ENCODE data around the gene TMEM242. TPM values are rescaled to one million over a fixed set of nuclear protein-coding genes. Genes with fewer than 3 reads are reported as not detected.

Gene TMEM242
- polyA plus RNA-seq, 4 donors, result 11.8 to 15.1 (median 14.3) TPM

DNA sequence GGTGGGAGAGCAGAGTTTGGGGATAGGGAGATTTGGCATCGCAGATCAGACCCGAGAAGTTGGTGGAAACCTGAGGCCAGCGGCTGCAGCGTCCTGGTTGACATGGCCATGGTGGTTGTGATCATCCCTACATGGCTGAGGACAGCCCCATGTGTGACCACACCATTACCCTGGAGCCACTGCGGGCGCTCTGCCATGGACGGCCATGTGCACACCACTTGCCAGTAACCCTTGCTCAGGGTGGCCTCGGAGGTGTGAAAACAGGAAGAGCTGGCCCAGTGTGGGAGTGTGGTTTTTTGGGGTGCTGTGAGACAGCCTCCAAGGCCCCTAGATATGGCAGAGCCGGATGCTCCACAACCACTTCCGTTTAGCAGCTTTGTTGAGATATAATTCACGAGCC lies 64.4 kb downstream of the TMEM242 start:
- DNase-seq (ENCODE audit: low read depth in 4 of 4, low spot score in 2 of 4), result no peak

DNA sequence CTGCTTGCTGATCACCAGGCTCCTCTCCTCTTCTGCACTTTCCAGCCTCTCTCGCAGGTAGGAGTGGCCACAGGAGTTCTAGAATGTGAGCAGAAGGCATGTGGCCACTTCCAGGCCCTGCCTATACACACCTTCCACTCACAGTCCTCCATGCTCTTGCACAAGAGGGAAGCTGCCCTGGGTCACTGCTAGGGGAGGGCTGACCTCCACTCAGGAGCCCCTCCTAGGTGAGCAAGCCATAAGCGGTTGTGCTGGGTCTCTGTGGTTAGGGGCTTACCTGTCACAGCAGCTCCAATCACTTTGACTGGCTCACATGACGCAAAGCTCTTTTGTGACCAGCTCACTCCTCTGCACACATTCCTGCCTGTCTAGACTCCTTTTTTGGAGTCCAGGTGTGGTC lies 68.2 kb downstream of the TMEM242 start:
- no peak for DNase-seq (ENCODE audit: low read depth in 4 of 4, low spot score in 2 of 4)

DNA sequence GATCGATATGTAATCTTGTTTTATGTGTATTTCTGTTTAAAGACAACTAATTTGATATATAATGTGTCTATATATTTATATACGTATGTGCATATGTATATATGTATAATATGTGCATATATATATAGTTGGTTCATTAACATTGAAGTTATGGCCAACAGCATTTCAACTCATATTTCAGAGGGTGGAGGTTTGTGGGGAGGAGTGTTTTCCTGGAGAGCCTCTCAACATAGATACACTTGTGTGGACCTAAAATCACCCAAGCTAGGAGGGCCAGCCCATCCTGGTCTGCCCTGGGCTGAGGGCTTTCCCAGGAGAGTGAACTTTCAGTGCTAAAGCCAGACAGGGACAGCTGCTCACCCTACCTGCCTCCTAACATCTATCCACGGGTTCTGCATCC lies 68.8 kb downstream of the TMEM242 start:
- DNase-seq (ENCODE audit: low read depth in 4 of 4, low spot score in 2 of 4), result no peak

DNA sequence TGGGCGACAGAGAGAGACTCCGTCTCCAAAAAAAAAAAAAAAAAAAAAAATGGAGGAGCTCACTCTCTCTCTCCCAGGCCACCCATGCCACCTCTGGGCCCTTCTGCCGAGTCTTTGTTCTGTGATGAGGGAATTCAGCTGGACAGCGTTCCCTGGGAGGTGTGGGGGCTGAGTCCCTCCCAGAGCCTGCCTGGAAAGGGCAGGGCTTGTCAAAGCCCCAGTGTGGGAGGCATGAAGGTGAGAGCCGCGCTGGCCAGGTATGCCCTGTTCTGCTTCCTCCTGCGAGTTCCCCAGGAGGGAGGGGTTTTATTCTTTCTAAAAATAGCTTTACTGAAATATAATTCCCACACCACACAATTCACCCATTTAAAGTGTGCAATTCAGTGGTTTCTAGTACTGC lies 69.6 kb downstream of the TMEM242 start:
- DNase-seq (ENCODE audit: low read depth in 4 of 4, low spot score in 2 of 4), result no peak

DNA sequence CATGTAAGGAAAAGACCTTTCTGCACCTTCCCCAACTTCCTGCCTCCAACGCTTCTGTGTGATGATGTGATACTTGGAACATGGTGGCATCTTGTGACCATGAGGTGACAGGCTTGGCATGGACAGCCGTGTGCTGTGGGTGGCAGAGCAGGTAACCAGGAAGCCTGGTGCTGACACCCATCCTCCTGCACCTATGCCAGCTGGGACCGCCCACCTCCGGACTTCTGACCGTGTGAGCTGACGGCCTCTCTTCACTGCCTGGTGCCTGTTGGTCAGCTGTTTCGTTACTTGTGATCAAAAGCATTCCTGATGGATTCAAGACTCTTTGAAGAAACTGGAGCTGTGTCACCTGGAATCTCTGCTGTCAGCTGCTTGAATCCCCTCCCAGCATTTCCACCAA lies 70.3 kb downstream of the TMEM242 start:
- no peak for DNase-seq (ENCODE audit: low read depth in 4 of 4, low spot score in 2 of 4)

DNA sequence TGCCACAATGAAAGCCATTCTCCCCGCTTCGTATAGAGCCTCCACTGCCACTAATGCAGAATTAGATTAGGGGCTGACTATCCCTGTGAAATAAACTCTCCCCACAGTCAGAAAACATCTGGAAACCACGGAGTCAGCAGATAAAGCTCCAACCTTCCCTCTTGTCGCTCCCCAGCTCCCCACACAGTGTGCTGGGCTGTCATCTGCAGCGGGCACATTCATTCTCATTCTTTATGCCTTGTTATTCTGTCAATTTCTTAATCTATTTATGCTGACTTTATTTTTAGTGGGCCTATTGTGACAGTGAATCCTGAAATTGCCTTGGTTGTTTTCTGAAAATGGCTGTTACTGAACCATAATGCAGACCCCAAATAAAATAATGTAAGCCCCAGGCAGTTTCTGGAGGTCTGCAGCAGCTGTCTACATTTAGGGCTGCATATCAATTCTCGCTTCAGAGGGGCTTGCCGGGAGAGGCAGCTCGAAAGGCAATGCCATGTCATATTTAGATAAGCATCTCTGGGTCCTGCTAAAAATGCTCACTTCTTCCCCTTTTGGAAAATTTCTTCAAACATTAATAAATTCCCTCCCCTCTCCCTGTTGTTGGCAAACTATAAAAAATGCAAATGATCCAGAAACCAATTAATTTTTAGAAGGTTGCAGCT lies 71.6 kb downstream of the TMEM242 start:
- DNase-seq (ENCODE audit: low read depth in 4 of 4, low spot score in 2 of 4), result no peak

DNA sequence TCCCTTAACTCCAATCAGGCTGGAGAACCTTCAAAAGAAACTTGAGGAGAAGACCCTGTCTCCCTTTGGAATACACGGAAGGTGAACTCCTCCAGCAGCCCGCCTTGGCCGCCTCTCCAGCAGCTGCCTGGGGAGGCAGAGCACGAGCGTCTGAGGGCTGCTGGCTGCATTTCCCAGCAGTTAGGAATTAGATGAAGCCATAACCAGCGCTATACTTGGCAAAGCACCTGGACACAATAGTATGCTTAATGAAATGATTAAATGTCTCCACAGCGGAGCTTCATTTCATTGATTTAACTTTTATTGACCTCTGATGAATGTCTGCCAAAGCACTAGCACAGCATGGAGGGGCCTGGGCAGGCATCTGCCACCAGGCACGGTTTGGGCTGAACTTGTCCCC lies 73.5 kb downstream of the TMEM242 start:
- DNase-seq (ENCODE audit: low read depth in 4 of 4, low spot score in 2 of 4), result no peak

DNA sequence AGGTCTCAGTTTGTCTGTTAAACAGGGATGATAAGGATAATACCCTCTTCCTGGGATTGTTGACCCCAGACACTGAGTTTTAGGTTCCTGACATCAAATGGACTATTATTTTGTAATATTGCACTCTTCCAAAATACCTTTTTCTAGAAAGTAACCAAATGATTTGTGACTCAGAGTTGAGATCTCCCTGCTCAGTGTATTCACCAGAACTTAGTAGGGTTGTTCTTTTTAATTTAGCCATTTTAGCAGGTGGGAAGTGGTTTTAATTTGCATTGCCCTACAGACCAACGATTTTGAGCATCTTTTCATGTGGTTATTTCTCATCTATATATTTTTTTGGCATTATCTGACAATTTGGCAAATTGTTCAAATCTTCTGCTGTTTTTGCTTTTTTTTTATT lies 75.1 kb downstream of the TMEM242 start:
- DNase-seq (ENCODE audit: low read depth in 4 of 4, low spot score in 2 of 4), result no peak

DNA sequence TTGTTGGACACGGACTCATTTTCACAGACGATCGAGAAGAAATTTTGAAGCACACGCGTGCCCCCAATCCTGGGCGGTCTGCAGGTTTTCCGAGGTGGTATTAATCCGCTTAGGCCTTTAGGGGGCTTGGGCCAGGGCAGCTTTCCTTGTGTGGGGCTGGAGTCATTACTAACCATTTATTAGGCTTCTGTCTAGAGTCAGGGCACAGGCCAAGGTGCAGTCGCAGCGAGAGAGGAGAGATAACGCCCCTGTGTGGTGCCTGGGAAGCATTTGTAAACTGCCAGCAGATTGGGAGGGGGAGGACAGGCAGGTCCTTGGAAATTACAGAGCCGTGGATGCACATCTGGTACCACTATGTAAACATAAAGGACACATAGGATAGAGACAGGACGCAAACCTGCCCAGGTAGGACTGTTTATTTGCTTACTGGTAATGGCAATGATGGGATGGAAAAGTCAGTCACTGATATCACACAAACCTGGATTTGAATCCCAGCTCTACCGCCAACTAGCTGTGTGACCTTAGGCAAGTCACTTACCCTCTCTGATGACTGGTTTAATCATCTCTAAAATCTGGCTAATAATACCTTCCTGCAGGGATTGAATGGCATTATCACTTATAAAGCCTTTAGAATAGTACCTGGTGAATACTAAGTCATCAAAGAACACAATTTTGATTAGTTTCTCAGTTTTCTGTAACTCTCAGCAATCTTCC lies 76.4 kb downstream of the TMEM242 start:
- DNase-seq (ENCODE audit: low read depth in 4 of 4, low spot score in 2 of 4), result no peak

DNA sequence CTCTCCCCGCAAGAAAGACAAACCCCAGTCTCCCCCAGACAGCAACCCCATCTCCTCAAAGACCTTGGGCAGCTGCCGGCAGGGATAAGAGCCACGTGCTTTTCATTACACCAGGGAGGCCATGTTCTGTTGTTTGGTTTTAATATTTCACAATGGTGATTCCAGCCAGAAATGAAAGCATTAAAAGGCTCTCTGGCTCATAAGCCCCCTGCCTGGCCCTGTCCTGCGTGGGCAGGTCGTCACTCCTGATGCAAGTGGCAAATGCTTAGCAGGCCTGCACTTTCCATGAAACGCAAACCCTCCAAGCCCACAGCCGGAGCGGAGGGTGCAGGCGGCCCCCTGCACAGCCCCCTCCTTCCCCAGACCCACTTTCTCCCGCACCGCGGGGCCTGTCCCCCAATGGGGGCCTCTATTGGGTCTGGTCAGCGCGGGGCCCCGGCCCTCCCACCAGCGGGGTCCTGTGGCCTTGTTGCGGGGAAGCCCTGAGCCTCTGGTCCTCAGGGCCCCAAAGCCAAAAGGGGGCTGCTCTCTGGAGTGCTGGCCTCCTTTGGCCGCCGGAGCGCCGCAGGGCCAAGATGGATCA lies 77.2 kb downstream of the TMEM242 start:
- no peak for DNase-seq (ENCODE audit: low read depth in 4 of 4, low spot score in 2 of 4)

DNA sequence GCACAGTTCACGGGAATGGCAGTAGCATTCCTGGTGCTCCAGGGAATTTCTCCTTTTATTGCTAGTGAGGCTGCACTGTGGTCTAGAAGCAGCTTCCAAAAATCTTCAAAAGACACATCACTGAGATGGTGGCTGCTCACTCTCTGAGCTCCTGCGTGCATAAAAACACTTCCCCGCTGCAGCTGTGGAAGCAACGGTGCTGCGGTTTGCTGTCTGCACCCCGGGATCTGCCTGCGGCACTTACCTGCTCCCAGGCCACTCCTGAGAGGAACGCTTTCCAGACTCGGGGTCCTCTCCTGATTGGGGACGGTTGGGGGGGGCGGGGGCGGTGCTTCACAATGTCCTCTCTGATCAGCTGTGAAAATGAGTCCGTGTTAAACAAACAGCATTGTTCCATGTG lies 77.9 kb downstream of the TMEM242 start:
- DNase-seq (ENCODE audit: low read depth in 4 of 4, low spot score in 2 of 4), result no peak

DNA sequence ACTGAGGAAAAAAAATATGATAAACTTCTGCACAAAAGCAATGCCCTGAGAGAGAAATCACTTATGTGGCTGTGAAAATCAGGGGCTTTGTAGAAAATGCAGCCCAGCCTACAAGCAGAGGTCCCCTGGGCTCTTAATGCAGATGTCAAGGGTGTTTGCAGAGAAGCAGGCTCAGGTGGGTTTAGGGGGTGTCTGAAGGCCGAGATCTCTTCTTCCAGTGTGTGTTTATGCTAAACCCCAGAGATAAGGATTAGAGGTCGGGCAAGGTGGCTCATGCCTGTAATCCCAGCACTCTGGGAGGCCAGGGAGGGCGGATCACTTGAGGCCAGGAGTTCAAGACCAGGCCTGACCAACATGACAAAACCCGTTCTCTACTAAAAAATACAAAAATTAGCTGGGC lies 78.5 kb downstream of the TMEM242 start:
- DNase-seq (ENCODE audit: low read depth in 4 of 4, low spot score in 2 of 4), result no peak

DNA sequence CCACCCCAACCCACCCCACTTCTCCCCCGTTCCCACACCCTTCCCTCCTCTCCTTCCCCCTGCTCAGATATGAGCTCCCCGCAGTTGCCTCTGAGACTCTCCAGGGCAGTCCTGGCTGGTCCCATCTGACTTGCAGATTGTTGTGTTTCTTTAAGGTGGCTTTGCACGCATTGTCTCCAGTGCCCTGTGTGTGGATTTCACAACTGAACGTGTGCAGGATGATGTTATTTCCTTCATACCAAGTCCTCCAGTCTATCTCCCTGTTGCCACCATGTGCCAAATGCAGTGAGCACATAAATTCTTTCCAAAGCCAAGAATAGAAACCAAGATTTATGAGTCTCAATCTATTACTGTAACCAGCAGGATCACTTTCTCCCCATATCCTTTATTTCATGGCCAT lies 79.1 kb downstream of the TMEM242 start:
- DNase-seq (ENCODE audit: low read depth in 4 of 4, low spot score in 2 of 4), result no peak

DNA sequence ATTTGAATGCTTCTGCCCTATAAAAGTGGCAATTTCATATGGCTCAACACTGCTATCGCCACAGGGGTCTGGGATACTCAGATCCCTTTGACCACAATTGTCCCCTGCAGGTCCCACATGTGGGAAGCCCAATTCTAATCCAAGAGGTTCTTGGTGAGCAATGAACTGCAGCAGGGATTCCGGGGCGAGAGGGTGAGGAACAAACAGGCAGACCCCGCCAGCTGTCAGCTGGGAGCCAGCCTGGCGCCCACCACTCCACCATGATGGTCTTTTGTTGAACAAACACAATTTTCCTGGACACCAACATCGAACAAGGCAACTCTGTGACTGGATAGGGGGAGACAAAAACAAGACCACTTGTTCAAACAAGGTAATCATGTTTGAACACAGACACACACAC lies 80.5 kb downstream of the TMEM242 start:
- DNase-seq (ENCODE audit: low read depth in 4 of 4, low spot score in 2 of 4), result no peak

DNA sequence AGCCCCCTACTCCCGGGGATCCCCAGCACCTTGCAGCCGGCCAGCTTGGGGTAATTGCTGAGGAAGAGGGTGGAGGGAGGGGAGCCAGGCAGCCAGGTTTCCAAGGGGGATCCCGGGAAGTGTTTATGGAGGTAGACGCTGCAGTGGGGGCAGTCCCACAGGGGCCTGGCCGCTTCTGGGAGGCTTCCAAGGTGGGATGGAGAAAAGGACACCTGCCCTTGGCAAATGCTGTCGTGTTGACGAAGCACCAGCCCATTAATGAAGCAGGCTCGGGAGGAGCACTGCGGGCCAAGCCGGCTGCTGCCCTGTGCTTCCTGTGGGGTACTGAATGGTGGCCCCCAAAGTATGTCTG lies 82.4 kb downstream of the TMEM242 start:
- DNase-seq (ENCODE audit: low read depth in 4 of 4, low spot score in 2 of 4), result no peak

DNA sequence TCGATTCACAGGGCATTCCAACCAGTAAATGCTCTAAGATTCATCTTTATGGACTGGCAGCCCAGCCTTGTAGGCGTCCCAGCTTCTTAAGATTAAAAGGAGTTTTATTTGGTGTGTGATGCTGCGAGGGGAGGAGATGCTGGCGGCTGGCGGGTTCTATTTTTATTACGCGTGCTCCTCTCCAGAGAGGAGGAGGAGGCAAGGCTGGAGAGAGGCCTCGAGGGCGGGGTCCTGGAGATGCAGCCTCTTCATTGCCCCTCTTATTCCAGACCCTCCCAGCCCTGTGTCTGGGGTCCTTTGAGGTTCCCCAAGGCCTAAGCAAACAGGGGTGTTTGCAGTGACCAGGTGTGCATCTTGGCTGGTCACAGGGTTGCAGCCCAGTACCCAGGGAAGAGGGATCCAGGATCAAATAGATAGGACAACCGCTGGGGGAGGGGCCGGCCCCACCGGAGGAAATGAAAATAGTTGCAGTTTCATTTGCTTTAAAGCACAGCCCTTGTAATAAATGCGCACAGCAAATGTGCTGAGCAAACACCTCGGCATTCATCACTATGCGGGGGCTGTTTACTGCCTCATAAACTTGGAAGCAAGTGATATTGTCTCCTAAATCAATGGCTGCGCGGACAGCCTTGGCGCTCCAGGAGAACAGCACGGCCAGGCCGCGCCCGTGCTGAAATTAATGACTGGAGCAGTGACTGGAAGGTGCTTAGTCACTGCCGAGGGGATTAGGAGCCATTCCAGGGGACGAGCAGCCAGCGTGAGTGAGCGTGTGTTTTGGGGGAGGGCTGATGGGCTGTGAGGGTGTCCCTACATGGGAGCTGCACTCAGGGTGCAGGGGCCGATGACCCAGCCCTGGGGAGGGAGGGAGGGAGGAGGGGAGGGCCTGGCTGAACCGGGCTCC lies 83.0 kb downstream of the TMEM242 start:
- no peak for DNase-seq (ENCODE audit: low read depth in 4 of 4, low spot score in 2 of 4)

DNA sequence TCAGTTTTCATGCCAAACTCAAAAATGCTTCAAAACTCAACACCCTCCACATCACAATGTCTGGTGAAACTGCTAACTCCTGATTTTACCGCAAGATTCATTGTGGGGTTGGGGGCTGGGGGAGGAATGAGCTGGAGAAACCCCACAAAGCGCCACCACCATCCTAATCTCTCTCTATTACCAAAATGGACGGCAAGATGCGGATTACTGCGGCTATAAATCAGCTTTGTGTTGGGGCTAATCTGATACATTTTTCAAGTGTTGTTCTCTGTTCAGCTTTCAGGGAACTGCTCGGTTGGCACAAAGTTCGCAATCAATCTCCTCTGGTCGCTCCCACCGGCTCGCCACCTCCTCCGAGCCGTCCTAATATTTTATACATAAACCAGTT lies 83.7 kb downstream of the TMEM242 start:
- no peak for DNase-seq (ENCODE audit: low read depth in 4 of 4, low spot score in 2 of 4)
